GM10266 (cell line): ENCODE measurements around the gene E2F4.

Source experiments
- DNase-seq: peaks from one replicate; pipeline ENCODE4 v3.0.0; 2012; ENCODE audit errors: extremely low spot score
- CTCF ChIP-seq: IDR thresholded peaks from 2 replicates; pipeline ENCODE4 v1.5.1; 2012; ENCODE audit warnings: mild to moderate bottlenecking, low read depth; ENCODE audit not compliant: control insufficient read depth, insufficient read depth; ENCODE audit errors: missing control alignments

The E2F4 gene

DNA sequence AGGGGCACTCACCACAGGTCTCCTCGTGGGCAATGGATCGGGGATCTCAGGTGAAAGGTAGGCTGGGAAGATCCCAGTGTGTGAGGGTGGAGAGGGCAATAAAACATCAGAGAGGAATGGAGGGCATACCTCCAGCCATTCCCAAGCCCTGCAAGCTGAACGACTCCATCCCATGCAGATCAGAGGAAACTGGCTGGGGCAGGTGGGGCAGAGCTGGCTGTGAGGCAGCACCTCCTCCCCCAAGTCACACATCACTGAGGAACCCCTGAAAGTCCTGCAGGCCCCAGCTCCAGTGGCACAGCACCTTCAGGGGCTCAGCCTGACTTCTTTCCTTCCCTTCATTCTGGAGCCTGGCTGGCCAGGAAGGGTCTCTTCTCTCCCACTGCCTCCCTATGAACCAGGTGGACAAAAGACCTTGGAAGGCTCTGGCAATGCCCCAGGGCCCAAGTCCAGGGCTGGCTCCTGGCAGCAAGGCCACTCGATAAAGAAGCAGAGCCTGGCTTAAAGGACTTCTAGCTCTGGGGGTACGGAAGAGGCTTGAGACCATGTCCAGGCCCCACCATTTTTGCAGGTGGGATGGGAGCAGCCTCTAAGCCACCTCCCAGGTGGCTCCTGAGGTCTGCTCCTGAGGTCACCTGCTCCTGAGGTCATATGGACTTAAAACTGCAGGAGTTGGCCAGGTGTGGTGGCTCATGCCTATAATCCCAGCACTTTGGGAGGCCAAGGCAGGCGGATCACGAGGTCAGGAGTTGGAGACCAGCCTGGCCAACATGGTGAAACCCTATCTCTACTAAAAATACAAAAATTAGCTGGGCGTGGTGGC lies 21.5 kb downstream of the E2F4 start:
- DNase-seq, result no peak
- no peak for TF ChIP-seq CTCF

GRCh38 chr16:67215706-67216105 lies 23.8 kb downstream of the E2F4 start:
- TF ChIP-seq CTCF, result no peak
- no peak for DNase-seq

DNA sequence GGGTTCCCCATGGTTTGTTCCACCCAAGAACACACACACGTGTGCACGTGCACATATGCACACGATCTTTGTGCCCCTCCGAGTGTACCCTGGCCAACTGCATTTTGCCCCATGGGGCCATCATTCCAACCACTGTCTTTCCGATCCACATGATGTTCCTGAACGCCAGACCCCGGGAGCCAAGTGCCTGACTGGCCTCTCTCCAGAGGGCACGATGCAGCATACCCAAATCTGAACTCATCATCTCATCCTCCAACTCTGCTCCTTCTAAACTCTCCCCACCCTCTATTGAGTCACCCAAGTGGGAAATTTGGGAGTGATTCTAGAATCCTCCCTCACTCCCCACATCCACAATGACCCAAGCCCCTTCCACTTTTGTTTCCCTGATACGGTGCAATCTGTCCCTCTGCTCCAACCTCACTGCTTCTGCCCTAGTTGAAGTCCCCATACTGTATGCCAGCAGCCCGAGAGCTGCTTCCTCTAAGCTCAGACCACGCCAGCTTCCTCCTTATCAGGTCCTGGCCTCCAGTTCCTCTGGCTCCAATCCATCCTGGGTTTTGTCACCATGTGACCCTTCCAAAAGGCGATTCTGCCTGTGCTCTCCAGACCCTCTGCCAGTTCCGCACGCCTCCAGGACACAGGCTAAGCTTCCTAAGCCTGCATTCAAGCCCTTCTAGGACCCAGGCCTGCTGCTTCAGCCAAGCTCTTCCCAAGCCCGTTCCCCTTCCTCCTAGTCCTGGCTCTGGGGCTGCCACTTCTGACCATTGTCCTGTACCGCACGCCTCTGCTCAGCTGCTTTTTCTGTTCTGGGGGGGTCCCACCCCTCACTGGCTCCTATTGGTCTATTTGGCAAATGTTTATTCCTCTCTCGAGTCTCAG lies 24.9 kb downstream of the E2F4 start:
- TF ChIP-seq CTCF, result no peak
- DNase-seq, result no peak

DNA sequence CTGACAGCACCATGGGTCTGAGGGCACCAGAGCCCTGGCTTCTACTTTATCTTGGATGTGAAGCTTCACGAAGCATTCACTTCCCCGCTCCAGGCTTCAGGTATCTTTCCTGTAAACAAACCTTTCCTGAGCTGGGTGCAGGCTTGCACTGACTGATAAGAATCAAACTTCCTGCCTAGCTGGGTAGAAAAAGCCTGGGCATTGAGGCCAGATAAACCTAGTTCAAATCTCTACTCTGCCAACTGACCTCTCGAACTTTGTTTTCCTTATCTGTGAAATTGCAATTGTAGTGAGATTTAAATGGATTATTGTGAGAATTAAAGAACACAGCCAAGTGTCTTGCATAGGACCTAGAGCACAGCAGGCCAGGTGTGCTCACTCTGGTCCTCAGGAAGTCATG lies 32.0 kb downstream of the E2F4 start:
- DNase-seq, result no peak
- no peak for TF ChIP-seq CTCF

- TF ChIP-seq CTCF, result no peak
Observed at GRCh38 chr16:67226295-67226803, 34.4 kb downstream of the E2F4 start.

DNA sequence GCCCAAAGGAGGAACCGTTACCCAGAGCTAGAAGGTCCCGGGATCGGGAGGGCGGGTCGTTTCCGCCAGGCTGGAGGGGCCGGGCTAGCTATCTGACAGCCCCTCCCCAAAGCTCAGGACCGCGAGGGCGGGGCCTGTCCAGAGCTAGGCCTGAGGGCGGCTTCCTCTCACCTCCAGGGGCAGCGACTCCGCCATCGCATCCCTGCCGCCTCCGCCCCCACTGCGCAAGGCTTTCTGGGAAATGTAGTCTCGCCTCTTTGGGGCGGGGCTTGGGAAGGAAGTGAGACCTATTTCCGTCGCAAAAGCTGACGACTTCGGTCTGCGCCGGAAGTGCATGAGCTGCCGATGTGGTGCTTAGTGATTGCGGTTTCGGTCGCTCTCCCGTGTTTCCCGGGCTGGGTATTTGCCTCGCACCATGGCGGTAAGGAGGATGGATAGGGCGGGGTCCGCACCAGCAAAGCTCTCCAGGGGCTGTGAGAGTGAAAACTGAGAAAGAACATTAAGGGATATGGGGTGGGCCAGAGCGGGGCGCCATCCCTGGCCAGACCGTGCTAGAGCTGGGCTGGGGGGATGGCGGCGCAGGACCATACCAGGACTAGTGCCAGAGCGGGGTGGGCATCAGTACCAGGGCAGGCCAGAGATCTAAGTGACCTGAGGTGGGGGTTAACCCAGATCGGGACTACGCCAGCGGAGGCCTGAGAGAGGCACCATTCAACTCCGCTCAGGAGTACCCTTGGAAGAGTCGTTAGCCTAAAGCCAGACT lies 35.0 kb downstream of the E2F4 start, which contains the start of gene TMEM208:
Gene TMEM208, plus strand, starts transcription at position 327 of the 763 bp plus-strand sequence. Its CDS starts 89 bp downstream, at position 416.
- TF ChIP-seq CTCF, result peak; percentile 23
- DNase-seq, result peak; percentile 98

More at GRCh38 chr16:67226295-67226803, 34.4 kb downstream of the E2F4 start:
- no peak for DNase-seq
